Ramos (cell line): Measurements from ENCODE around the gene CADM1.

ENCODE experiments used
- in situ Hi-C: fragments of 300-500 bp; cut with MboI; formaldehyde crosslinking; loops from one replicate; pipeline ENCODE4 v1.14.3; 2022; ENCODE audit warnings: low sequenced_read_pairs; ENCODE audit not compliant: unreplicated experiment

The CADM1 gene

GRCh38 chr11:115504276-115505158 lies at the start of gene CADM1:
TSS of gene CADM1 (minus strand) at chr11:115504415.
- in situ Hi-C loops = no loop called here

GRCh38 chr11:115552773-115553438 lies 48.7 kb upstream of the CADM1 start:
- in situ Hi-C loops = no loop called here

- in situ Hi-C loops = no loop called here
Measured at GRCh38 chr11:115552151-115552772, 48.0 kb upstream of the CADM1 start.

GRCh38 chr11:115550291-115551059 lies 46.3 kb upstream of the CADM1 start:
- in situ Hi-C loops = no loop called here

GRCh38 chr11:115548878-115549528 lies 44.8 kb upstream of the CADM1 start:
- in situ Hi-C loops = no loop called here

GRCh38 chr11:115545581-115546210 lies 41.5 kb upstream of the CADM1 start:
- in situ Hi-C loops = no loop called here

GRCh38 chr11:115544422-115544948 lies 40.3 kb upstream of the CADM1 start:
- in situ Hi-C loops = no loop called here

- in situ Hi-C loops = no loop called here
Measured at GRCh38 chr11:115541518-115541917, 37.3 kb upstream of the CADM1 start.

- in situ Hi-C loops = no loop called here
Measured at GRCh38 chr11:115539844-115540243, 35.6 kb upstream of the CADM1 start.

- in situ Hi-C loops = no loop called here
Measured at GRCh38 chr11:115535781-115536180, 31.6 kb upstream of the CADM1 start.

- in situ Hi-C loops = no loop called here
Measured at GRCh38 chr11:115530752-115531151, 26.5 kb upstream of the CADM1 start.

GRCh38 chr11:115528225-115528624 lies 24.0 kb upstream of the CADM1 start:
- in situ Hi-C loops = no loop called here

GRCh38 chr11:115527534-115528125 lies 23.4 kb upstream of the CADM1 start:
- in situ Hi-C loops = no loop called here

GRCh38 chr11:115525531-115526006 lies 21.4 kb upstream of the CADM1 start:
- in situ Hi-C loops = no loop called here

- in situ Hi-C loops = no loop called here
Measured at GRCh38 chr11:115524572-115524971, 20.4 kb upstream of the CADM1 start.

- in situ Hi-C loops = no loop called here
Measured at GRCh38 chr11:115523727-115524399, 19.6 kb upstream of the CADM1 start.

- in situ Hi-C loops = no loop called here
Measured at GRCh38 chr11:115522302-115522701, 18.1 kb upstream of the CADM1 start.

GRCh38 chr11:115521825-115522224 lies 17.6 kb upstream of the CADM1 start:
- in situ Hi-C loops = no loop called here
